GM12878 (cell line): ENCODE data around the gene MRPL12. TPM values are rescaled to one million over a fixed set of nuclear protein-coding genes. Genes with fewer than 3 reads are reported as not detected.

ENCODE experiments used
- BCL11A ChIP-seq: IDR thresholded peaks from 2 replicates; pipeline ENCODE4 v1.6.1; 2011; ENCODE audit warnings: low read depth, low read length
- CBX3 ChIP-seq: fragments of 200-600 bp; sonication (generic); IDR thresholded peaks from 2 replicates; pipeline ENCODE4 v1.6.1; 2016; ENCODE audit warnings: low read depth, borderline replicate concordance
- EP300 ChIP-seq, 2 experiments: fragments of 150-350 bp in 1 of 2; IDR thresholded peaks; 2 replicates each; pipeline ENCODE4 v1.6.1; 2011 to 2012; ENCODE audit warnings: low read depth in 2 of 2, low read length in 2 of 2, borderline replicate concordance in 1 of 2, improper control_type of control experiment in 1 of 2, inconsistent platforms in 1 of 2; ENCODE audit not compliant: control insufficient read depth in 1 of 2
- HDGF ChIP-seq: fragments of 450-650 bp; IDR thresholded peaks from 2 replicates; pipeline ENCODE4 v1.6.1; 2016; ENCODE audit warnings: antibody characterized with exemption
- IKZF1 ChIP-seq: fragments of 450-650 bp; conservative IDR thresholded peaks from 2 replicates; pipeline ENCODE4 v1.6.1; 2017; ENCODE audit warnings: antibody characterized with exemption, mild to moderate bottlenecking
- MXI1 ChIP-seq: fragments of 150-350 bp; IDR thresholded peaks from 2 replicates; pipeline ENCODE4 v1.6.1; 2011; ENCODE audit warnings: low read depth, mild to moderate bottlenecking, inconsistent platforms, low read length, improper control_type of control experiment
- NR2F1 ChIP-seq: fragments of 450-650 bp; conservative IDR thresholded peaks from 2 replicates; pipeline ENCODE4 v1.6.1; 2017; ENCODE audit warnings: mild to moderate bottlenecking
- PAX5 ChIP-seq: IDR thresholded peaks from 2 replicates; pipeline ENCODE4 v1.6.1; 2011; ENCODE audit warnings: low read depth, low read length, borderline replicate concordance
- SKIL ChIP-seq: fragments of 450-650 bp; IDR thresholded peaks from 2 replicates; pipeline ENCODE4 v1.6.1; 2017; ENCODE audit warnings: mild to moderate bottlenecking, low read depth, inconsistent platforms; ENCODE audit not compliant: poor library complexity, severe bottlenecking
- STAT1 ChIP-seq: fragments of 450-650 bp; conservative IDR thresholded peaks from 2 replicates; pipeline ENCODE4 v1.6.1; 2014; ENCODE audit warnings: antibody characterized with exemption, mild to moderate bottlenecking
- SUZ12 ChIP-seq: fragments of 200-600 bp; sonication (generic); IDR thresholded peaks from one replicate; pipeline ENCODE4 v1.6.1; 2018; ENCODE audit warnings: antibody characterized with exemption, mild to moderate bottlenecking; ENCODE audit not compliant: unreplicated experiment
- ZBTB11 ChIP-seq: fragments of 450-650 bp; formaldehyde crosslinking; IDR thresholded peaks from 2 replicates; pipeline ENCODE4 v1.5.0; 2022; ENCODE audit warnings: mild to moderate bottlenecking, missing genetic modification characterization
- ZBTB40 ChIP-seq: fragments of 450-650 bp; IDR thresholded peaks from 2 replicates; pipeline ENCODE4 v1.6.1; 2016; ENCODE audit warnings: mild to moderate bottlenecking, moderate library complexity, borderline replicate concordance
- ZNF217 ChIP-seq: fragments of 450-650 bp; IDR thresholded peaks from 2 replicates; pipeline ENCODE4 v1.6.1; 2017; ENCODE audit warnings: antibody characterized with exemption, mild to moderate bottlenecking
- ZNF592 ChIP-seq: fragments of 450-650 bp; IDR thresholded peaks from 2 replicates; pipeline ENCODE4 v1.6.1; 2017; ENCODE audit warnings: mild to moderate bottlenecking, moderate library complexity
- polyA plus RNA-seq, 11 experiments: library from polyadenylated mRNA; depleted of rRNA in 4 of 11; unstranded in 6 of 11; stranded (reverse) in 5 of 11; fragments of >200 nt; fragmentation: Nextera tagmentation in 4 of 11; fragmentation: Illumina TruSeq in 1 of 11; extraction: Ambion mirVana in 4 of 11; extraction: Trizol in 1 of 11; gene quantifications; 1 replicate in 1 of 11; 2 replicates in 10 of 11; pipeline versions ENCODE4 v1.2.1 to v1.2.3, GENCODE V29; 2011 to 2016; ENCODE audit warnings: inconsistent platforms in 2 of 11, missing spikeins in 2 of 11, low read depth in 1 of 11
- total RNA-seq, 4 experiments: library from RNA; depleted of rRNA in 3 of 4; stranded (reverse); fragments of >200 nt in 3 of 4; fragmentation: Illumina TruSeq in 1 of 4; extraction: Trizol in 1 of 4; gene quantifications; 2 replicates each; pipeline versions ENCODE4 v1.2.1 to v1.2.3, GENCODE V29; 2013 to 2021

Gene MRPL12
- total and polyA plus RNA-seq, 10 of the 15 experiments (the other 5 are each of a cell fraction or from before 2014, with no cell fraction given), result 1.3 to 269 (median 117) TPM

GRCh38 chr17:81666342-81667191 lies 36.6 kb upstream of the MRPL12 start, which contains the start of the genes CCDC137 and OXLD1 (continued):
- TF ChIP-seq CBX3 (no peak), BCL11A (no peak), ZBTB40 (peak; percentile 95), IKZF1 (peak; percentile 84), STAT1 (no peak), SKIL (no peak), NR2F1 (peak; percentile 42), HDGF (no peak), ZNF592 (no peak), ZNF217 (no peak), ZBTB11 (CRISPR knock-in tag) (no peak), PAX5 (peak; percentile 86; the same call in 1 of the 2 replicates), MXI1 (peak; percentile 92), EP300 (IDR thresholded peaks at IDR 0.05; ENCODE audit: borderline replicate concordance in 1 of 2, control insufficient read depth in 1 of 2, low read depth in 2 of 2, low read length in 2 of 2) (no peak), SUZ12 (no peak)
